GM18519 (cell line): ENCODE measurements around the gene LAMP1.
"Not testable (repeated sequence)": the region's sequence is repeated elsewhere in the genome, so short reads cannot be mapped to it uniquely, and the experiment has no call there.

Experiments used
- ATAC-seq: cut with Tn5 transposase; IDR thresholded peaks from one replicate; pipeline ENCODE4 v1.9.1; 2021; ENCODE audit warnings: mild to moderate bottlenecking, moderate library complexity; ENCODE audit not compliant: unreplicated experiment, low FRiP score

The LAMP1 gene

GRCh38 chr13:113351514-113352026, 54.5 kb downstream of the LAMP1 start:
- no peak for ATAC-seq

- no peak for ATAC-seq
Observed at GRCh38 chr13:113353254-113353653, 56.2 kb downstream of the LAMP1 start.

- ATAC-seq, result no peak
Observed at GRCh38 chr13:113354831-113355610, 58.0 kb downstream of the LAMP1 start.

GRCh38 chr13:113355621-113356020, 58.6 kb downstream of the LAMP1 start:
- no peak for ATAC-seq

- no peak for ATAC-seq
Observed at GRCh38 chr13:113356596-113356995, 59.6 kb downstream of the LAMP1 start.

GRCh38 chr13:113357529-113357928, 60.5 kb downstream of the LAMP1 start:
- ATAC-seq, result no peak

- no peak for ATAC-seq
Observed at GRCh38 chr13:113358653-113359190, 61.7 kb downstream of the LAMP1 start.

- no peak for ATAC-seq
Observed at GRCh38 chr13:113359571-113359970, 62.5 kb downstream of the LAMP1 start.

GRCh38 chr13:113360446-113360845, 63.4 kb downstream of the LAMP1 start:
- ATAC-seq, result no peak

GRCh38 chr13:113361406-113361805, 64.4 kb downstream of the LAMP1 start:
- no peak for ATAC-seq

- ATAC-seq, result no peak
Observed at GRCh38 chr13:113364311-113364889, 67.4 kb downstream of the LAMP1 start.

GRCh38 chr13:113364901-113365582, 68.0 kb downstream of the LAMP1 start:
- no peak for ATAC-seq

GRCh38 chr13:113365583-113365970, 68.5 kb downstream of the LAMP1 start:
- no peak for ATAC-seq

GRCh38 chr13:113365971-113366588, 69.0 kb downstream of the LAMP1 start:
- no peak for ATAC-seq

- no peak for ATAC-seq
Observed at GRCh38 chr13:113367020-113367560, 70.1 kb downstream of the LAMP1 start.

- no peak for ATAC-seq
Observed at GRCh38 chr13:113367771-113368170, 70.7 kb downstream of the LAMP1 start.

GRCh38 chr13:113368353-113368752, 71.3 kb downstream of the LAMP1 start:
- not testable (repeated sequence) for ATAC-seq

- no peak for ATAC-seq
Observed at GRCh38 chr13:113369189-113369588, 72.2 kb downstream of the LAMP1 start.

- ATAC-seq, result no peak
Observed at GRCh38 chr13:113369881-113370280, 72.8 kb downstream of the LAMP1 start.

GRCh38 chr13:113371061-113371460, 74.0 kb downstream of the LAMP1 start:
- ATAC-seq, result no peak
